Trophoblast cell (in vitro differentiated cells and primary cell): ENCODE results near the gene RSRC2.

ENCODE experiments used
- DNase-seq, 2 donors: peaks; one replicate each; pipeline ENCODE4 v3.0.0-alpha.2; 2016
- H2AFZ ChIP-seq: 2 replicates; pipeline ENCODE4 v1.6.1; 2013; ENCODE audit warnings: low read length, moderate library complexity, mild to moderate bottlenecking; ENCODE audit not compliant: insufficient read depth, poor library complexity
- H2AK5ac ChIP-seq: 2 replicates; pipeline ENCODE4 v1.6.1; 2013; ENCODE audit warnings: mild to moderate bottlenecking, low read length
- H2BK120ac ChIP-seq: 2 replicates; pipeline ENCODE4 v1.6.1; 2013; ENCODE audit warnings: low read length, mild to moderate bottlenecking, moderate library complexity; ENCODE audit not compliant: insufficient read depth, poor library complexity
- H2BK12ac ChIP-seq: 2 replicates; pipeline ENCODE4 v1.6.1; 2013; ENCODE audit warnings: mild to moderate bottlenecking, low read length, moderate library complexity
- H2BK5ac ChIP-seq: 2 replicates; pipeline ENCODE4 v1.6.1; 2013; ENCODE audit warnings: low read length, low read depth, moderate library complexity, mild to moderate bottlenecking; ENCODE audit not compliant: poor library complexity
- H3K14ac ChIP-seq: 2 replicates; pipeline ENCODE4 v1.6.1; 2013; ENCODE audit warnings: mild to moderate bottlenecking, low read length
- H3K18ac ChIP-seq: 2 replicates; pipeline ENCODE4 v1.6.1; 2013; ENCODE audit warnings: mild to moderate bottlenecking, low read length
- H3K23ac ChIP-seq: 2 replicates; pipeline ENCODE4 v1.6.1; 2013; ENCODE audit warnings: low read length
- H3K27ac ChIP-seq: 2 replicates; pipeline ENCODE4 v1.5.1; 2013; ENCODE audit warnings: low read depth, mild to moderate bottlenecking, inconsistent platforms, low read length, moderate library complexity
- H3K27me3 ChIP-seq: 2 replicates; pipeline ENCODE4 v1.6.1; 2013; ENCODE audit warnings: inconsistent platforms, mild to moderate bottlenecking, low read length, moderate library complexity; ENCODE audit not compliant: insufficient read depth
- H3K36me3 ChIP-seq, 2 experiments: 1 replicate in 1 of 2; 2 replicates in 1 of 2; pipeline ENCODE4 v1.6.1; 2013; ENCODE audit warnings: low read length in 2 of 2, mild to moderate bottlenecking in 2 of 2, moderate library complexity in 1 of 2; ENCODE audit not compliant: insufficient read depth in 2 of 2, control insufficient read depth in 1 of 2
- H3K4ac ChIP-seq: 2 replicates; pipeline ENCODE4 v1.6.1; 2013; ENCODE audit warnings: low read depth, mild to moderate bottlenecking, low read length, moderate library complexity
- H3K4me1 ChIP-seq, 2 experiments: 1 replicate in 1 of 2; 2 replicates in 1 of 2; pipeline ENCODE4 v1.6.1; 2013; ENCODE audit warnings: low read length in 2 of 2, mild to moderate bottlenecking in 2 of 2, moderate library complexity in 1 of 2; ENCODE audit not compliant: insufficient read depth in 2 of 2, control insufficient read depth in 1 of 2
- H3K4me2 ChIP-seq: 2 replicates; pipeline ENCODE4 v1.6.1; 2013; ENCODE audit warnings: inconsistent platforms, mild to moderate bottlenecking, low read length, moderate library complexity
- H3K4me3 ChIP-seq: 2 replicates; pipeline ENCODE4 v1.5.1; 2013; ENCODE audit warnings: mild to moderate bottlenecking, low read depth, low read length, inconsistent platforms
- H3K79me1 ChIP-seq: one replicate; pipeline ENCODE4 v1.6.1; 2013; ENCODE audit warnings: low read length
- H3K79me2 ChIP-seq: 2 replicates; pipeline ENCODE4 v1.6.1; 2013; ENCODE audit warnings: low read length, mild to moderate bottlenecking; ENCODE audit not compliant: control insufficient read depth, insufficient read depth, poor library complexity
- H3K9ac ChIP-seq: 2 replicates; pipeline ENCODE4 v1.6.1; 2013; ENCODE audit warnings: mild to moderate bottlenecking, low read length
- H3K9me3 ChIP-seq: 2 replicates; pipeline ENCODE4 v1.6.1; 2013; ENCODE audit warnings: low read depth, mild to moderate bottlenecking, control low read depth, inconsistent platforms, low read length; ENCODE audit not compliant: insufficient read depth
- H4K12ac ChIP-seq: 2 replicates; pipeline ENCODE4 v1.6.1; 2013; ENCODE audit warnings: low read depth, mild to moderate bottlenecking, low read length, moderate library complexity
- H4K8ac ChIP-seq: 2 replicates; pipeline ENCODE4 v1.6.1; 2013; ENCODE audit warnings: low read depth, mild to moderate bottlenecking, low read length, moderate library complexity
- H4K91ac ChIP-seq: one replicate; pipeline ENCODE4 v1.6.1; 2013; ENCODE audit warnings: low read depth, mild to moderate bottlenecking, low read length, moderate library complexity
- WGBS: extraction: QIAGEN DNeasy Blood & Tissue Kit; methylation state at CpG from one replicate; pipeline ENCODE4 v1.1.7; 2013; ENCODE audit warnings: missing lambda C conversion rate; ENCODE audit not compliant: insufficient read length, insufficient coverage; ENCODE audit errors: extremely low coverage; 5-methylcytosine and 5-hydroxymethylcytosine counted together

Gene RSRC2

DNA sequence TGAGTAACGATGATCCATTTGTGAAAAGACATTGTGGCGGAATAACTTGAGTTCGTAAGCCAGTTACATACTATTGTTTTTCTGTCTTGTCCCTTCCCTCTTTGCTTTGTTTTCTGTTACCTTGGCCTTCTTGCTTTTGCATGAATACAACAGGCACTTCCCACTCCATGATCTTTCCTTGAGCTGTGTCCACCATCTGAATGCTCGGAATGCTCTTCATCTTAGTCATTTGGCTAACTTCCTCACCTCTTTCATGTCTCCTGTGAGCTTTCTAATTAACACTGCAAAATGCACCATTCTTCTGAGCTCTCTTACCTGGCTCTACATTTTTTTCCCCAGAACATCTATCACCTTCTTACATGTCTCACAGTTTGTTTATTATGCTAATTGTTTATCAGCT lies 10.3 kb upstream of the RSRC2 start:
- Histone ChIP-seq H3K4me1 (no peaks in the 10 kb centered on the region), H3K79me2 (no peaks in the 10 kb centered on the region), H4K12ac (no peak overlapping the region), H3K14ac (no peak overlapping the region), H4K91ac (no peak overlapping the region), H3K9ac (no peak overlapping the region), H4K8ac (no peak overlapping the region), H3K27me3 (no peaks in the 10 kb centered on the region), H3K4me3 (no peak overlapping the region), H3K23ac (no peak overlapping the region), H2BK5ac (no peak overlapping the region), H3K4ac (no peak overlapping the region), H3K4me2 (no peak overlapping the region), H2BK12ac (no peak overlapping the region), H3K36me3 (peaks cover 21 to 29% of the 10 kb centered on the region in 2 experiments), H2BK120ac (no peak overlapping the region), H3K27ac (no peak overlapping the region), H3K18ac (no peak overlapping the region), H3K9me3 (no peaks in the 10 kb centered on the region), H3K79me1 (no peaks in the 10 kb centered on the region), H2AK5ac (no peak overlapping the region), H2AFZ (no peak overlapping the region)
- no CpG with 5 or more reads among the region's 4 CpGs for WGBS
- DNase-seq = no peak

DNA sequence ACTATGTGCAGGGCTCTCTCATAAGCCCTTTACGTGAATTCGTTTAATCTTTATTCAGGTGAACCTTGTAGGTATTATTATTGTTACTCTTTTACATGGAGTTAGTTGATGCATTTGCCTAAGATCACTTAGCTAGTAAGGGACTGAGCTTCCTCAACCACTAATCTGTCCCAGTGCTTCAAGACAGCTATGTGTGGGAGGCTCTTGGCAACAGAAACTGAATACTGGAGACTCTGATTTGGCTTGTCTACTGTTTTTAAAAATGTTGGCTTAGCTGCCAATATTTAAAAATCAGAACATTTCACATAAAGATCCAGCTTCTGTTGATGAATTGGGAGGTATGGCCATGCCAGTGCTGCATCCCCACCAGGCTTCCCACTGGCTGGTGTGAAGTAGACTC lies 7.1 kb upstream of the RSRC2 start:
- Histone ChIP-seq H3K4me1 (no peaks in the 10 kb centered on the region), H3K9me3 (no peaks in the 10 kb centered on the region), H2AK5ac (no peak overlapping the region), H3K9ac (no peak overlapping the region), H2AFZ (no peak overlapping the region), H3K27ac (no peak overlapping the region), H3K23ac (no peak overlapping the region), H3K36me3 (peaks cover 13 to 16% of the 10 kb centered on the region in 2 experiments), H3K4ac (no peak overlapping the region), H3K18ac (no peak overlapping the region), H4K12ac (no peak overlapping the region), H3K79me2 (no peaks in the 10 kb centered on the region), H3K4me2 (no peak overlapping the region), H2BK12ac (no peak overlapping the region), H3K79me1 (no peaks in the 10 kb centered on the region), H3K14ac (no peak overlapping the region), H4K91ac (no peak overlapping the region), H3K4me3 (no peak overlapping the region), H2BK5ac (no peak overlapping the region), H2BK120ac (no peak overlapping the region), H4K8ac (no peak overlapping the region), H3K27me3 (no peaks in the 10 kb centered on the region)
- no peak for DNase-seq
- WGBS = no CpG with 5 or more reads among the region's 2 CpGs

DNA sequence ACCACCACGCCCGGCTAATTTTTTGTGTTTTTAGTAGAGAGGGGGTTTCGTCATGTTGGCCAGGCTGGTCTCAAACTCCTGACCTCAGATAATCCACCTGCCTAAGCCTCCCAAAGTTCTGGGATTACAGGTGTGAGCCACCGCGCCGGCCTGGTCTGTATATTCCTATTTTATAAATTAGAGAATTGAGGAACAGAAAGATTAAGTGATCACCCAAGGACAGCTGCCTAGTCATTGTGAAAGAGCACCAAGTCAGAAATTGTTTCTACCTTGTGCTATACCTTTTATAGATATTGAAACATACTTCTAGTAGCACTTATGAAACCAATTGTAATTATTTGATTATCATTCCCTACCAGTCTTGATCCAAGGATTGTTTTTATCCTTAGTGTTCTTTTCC lies 2.3 kb upstream of the RSRC2 start:
- Histone ChIP-seq H3K23ac (no peak overlapping the region), H3K79me2 (peaks cover 12% of the 10 kb centered on the region), H3K27ac (no peak overlapping the region), H2AK5ac (no peak overlapping the region), H4K8ac (no peak overlapping the region), H3K18ac (no peak overlapping the region), H3K4me3 (no peak overlapping the region), H3K36me3 (peaks cover 3 to 5% of the 10 kb centered on the region in 2 experiments), H3K4ac (no peak overlapping the region), H3K9ac (no peak overlapping the region), H2BK5ac (no peak overlapping the region), H2AFZ (no peak overlapping the region), H3K9me3 (no peaks in the 10 kb centered on the region), H3K14ac (no peak overlapping the region), H3K79me1 (peaks cover 10% of the 10 kb centered on the region), H3K4me2 (no peak overlapping the region), H2BK120ac (no peak overlapping the region), H4K12ac (no peak overlapping the region), H3K27me3 (no peaks in the 10 kb centered on the region), H2BK12ac (no peak overlapping the region), H4K91ac (no peak overlapping the region), H3K4me1 (no peaks in the 10 kb centered on the region)
- WGBS = no CpG with 5 or more reads among the region's 6 CpGs
- no peak for DNase-seq

DNA sequence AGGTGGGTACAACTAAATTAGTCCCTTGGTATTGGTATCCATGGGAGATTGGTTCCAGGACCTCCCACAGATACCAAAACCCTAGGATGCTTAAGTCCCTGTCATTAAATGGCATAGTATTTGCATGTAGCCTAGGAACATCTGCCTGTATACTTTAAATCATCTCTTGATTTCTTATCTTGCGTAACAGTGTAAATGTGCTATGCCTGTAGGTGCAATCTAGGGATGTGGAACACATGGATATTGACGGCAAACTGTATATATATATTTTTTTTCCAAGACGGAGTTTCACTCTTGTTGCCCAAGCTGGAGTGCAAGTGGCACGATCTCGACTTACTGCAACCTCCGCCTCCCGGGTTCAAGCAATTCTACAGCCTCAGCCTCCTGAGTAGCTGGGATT lies 1.8 kb upstream of the RSRC2 start:
- Histone ChIP-seq H3K27ac (no peak overlapping the region), H3K18ac (no peak overlapping the region), H4K91ac (no peak overlapping the region), H3K4me3 (no peak overlapping the region), H3K4me1 (no peaks in the 10 kb centered on the region), H3K36me3 (peaks cover 3 to 5% of the 10 kb centered on the region in 2 experiments), H3K4ac (peak overlapping the region; percentile 14), H3K23ac (no peak overlapping the region), H3K9me3 (no peaks in the 10 kb centered on the region), H3K79me2 (peaks cover 12% of the 10 kb centered on the region), H2BK12ac (no peak overlapping the region), H3K14ac (no peak overlapping the region), H3K9ac (peak overlapping the region; percentile 60), H3K79me1 (peaks cover 10% of the 10 kb centered on the region), H4K8ac (no peak overlapping the region), H3K27me3 (no peaks in the 10 kb centered on the region), H2BK120ac (no peak overlapping the region), H2BK5ac (no peak overlapping the region), H4K12ac (no peak overlapping the region), H2AFZ (no peak overlapping the region), H2AK5ac (no peak overlapping the region), H3K4me2 (peak overlapping the region; percentile 67)
- no CpG with 5 or more reads among the region's 7 CpGs for WGBS
- DNase-seq = no peak
